Measurements from ENCODE around the gene RPS2.

The RPS2 gene

DNA sequence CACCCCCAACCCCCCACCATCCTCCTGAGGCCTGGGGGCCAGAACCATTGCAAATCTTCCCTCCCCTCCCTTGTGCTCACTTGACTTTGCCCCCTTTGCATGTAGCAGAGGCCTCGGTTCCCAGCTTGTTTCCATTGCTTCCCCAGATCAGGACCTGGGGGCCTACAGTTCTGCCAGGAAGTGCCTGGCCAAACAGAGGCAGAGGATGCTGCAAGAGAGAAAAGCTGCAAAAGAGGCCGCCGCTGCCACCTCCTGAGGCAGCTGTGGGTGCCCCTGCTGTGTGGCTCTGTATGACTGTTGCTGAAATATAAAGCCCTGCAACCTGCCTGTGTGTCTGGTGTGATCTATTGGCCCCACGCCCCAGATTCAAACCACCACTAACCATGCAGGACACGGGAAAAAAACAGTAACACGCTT lies 3.0 kb downstream of the RPS2 start:
- H3K4me2 ChIP-seq (ENCODE audit: low read depth, low read length, poor library complexity, severe bottlenecking), result no peak overlapping the region
- no peak overlapping the region for H2AFZ ChIP-seq (ENCODE audit: low read length)
- H3K79me2 ChIP-seq (ENCODE audit: insufficient read depth, low read length), result peaks cover 54% of the 10 kb centered on the region
- peaks cover 6% of the 10 kb centered on the region for H3K4me1 ChIP-seq (ENCODE audit: insufficient read depth, low read length, poor library complexity, severe bottlenecking)
- H3K9me3 ChIP-seq (ENCODE audit: insufficient read depth, low read depth, low read length), result no peaks in the 10 kb centered on the region
- H3K36me3 ChIP-seq (ENCODE audit: insufficient read depth, low read length), result peaks cover 16% of the 10 kb centered on the region; the same call in 1 of the 2 replicates
- no peak overlapping the region for H3K9ac ChIP-seq (ENCODE audit: low read depth, low read length, poor library complexity, severe bottlenecking)
- H3K4me3 ChIP-seq (ENCODE audit: low read length, poor library complexity, severe bottlenecking), result no peak overlapping the region
- H3F3A ChIP-seq (ENCODE audit: low read depth), result peaks cover 9% of the 10 kb centered on the region; the same call in 1 of the 2 replicates
- TF ChIP-seq, protein P1, sequence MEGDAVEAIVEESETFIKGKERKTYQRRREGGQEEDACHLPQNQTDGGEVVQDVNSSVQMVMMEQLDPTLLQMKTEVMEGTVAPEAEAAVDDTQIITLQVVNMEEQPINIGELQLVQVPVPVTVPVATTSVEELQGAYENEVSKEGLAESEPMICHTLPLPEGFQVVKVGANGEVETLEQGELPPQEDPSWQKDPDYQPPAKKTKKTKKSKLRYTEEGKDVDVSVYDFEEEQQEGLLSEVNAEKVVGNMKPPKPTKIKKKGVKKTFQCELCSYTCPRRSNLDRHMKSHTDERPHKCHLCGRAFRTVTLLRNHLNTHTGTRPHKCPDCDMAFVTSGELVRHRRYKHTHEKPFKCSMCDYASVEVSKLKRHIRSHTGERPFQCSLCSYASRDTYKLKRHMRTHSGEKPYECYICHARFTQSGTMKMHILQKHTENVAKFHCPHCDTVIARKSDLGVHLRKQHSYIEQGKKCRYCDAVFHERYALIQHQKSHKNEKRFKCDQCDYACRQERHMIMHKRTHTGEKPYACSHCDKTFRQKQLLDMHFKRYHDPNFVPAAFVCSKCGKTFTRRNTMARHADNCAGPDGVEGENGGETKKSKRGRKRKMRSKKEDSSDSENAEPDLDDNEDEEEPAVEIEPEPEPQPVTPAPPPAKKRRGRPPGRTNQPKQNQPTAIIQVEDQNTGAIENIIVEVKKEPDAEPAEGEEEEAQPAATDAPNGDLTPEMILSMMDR (conservative IDR thresholded peaks at IDR 0.05; ENCODE audit: low read length), result no peak
- no peak for TF ChIP-seq EZH2phosphoT487 (IDR thresholded peaks at IDR 0.05; ENCODE audit: borderline replicate concordance)
- peaks cover 28% of the 10 kb centered on the region for H4K20me1 ChIP-seq (ENCODE audit: insufficient read depth, low read length, poor library complexity, severe bottlenecking)
- H3K9me2 ChIP-seq (replicated peaks; ENCODE audit: low read depth, low read length), result no peaks in the 10 kb centered on the region
- H3K27me3 ChIP-seq (ENCODE audit: insufficient read depth, low read length, poor library complexity, severe bottlenecking), result peaks cover 9% of the 10 kb centered on the region

DNA sequence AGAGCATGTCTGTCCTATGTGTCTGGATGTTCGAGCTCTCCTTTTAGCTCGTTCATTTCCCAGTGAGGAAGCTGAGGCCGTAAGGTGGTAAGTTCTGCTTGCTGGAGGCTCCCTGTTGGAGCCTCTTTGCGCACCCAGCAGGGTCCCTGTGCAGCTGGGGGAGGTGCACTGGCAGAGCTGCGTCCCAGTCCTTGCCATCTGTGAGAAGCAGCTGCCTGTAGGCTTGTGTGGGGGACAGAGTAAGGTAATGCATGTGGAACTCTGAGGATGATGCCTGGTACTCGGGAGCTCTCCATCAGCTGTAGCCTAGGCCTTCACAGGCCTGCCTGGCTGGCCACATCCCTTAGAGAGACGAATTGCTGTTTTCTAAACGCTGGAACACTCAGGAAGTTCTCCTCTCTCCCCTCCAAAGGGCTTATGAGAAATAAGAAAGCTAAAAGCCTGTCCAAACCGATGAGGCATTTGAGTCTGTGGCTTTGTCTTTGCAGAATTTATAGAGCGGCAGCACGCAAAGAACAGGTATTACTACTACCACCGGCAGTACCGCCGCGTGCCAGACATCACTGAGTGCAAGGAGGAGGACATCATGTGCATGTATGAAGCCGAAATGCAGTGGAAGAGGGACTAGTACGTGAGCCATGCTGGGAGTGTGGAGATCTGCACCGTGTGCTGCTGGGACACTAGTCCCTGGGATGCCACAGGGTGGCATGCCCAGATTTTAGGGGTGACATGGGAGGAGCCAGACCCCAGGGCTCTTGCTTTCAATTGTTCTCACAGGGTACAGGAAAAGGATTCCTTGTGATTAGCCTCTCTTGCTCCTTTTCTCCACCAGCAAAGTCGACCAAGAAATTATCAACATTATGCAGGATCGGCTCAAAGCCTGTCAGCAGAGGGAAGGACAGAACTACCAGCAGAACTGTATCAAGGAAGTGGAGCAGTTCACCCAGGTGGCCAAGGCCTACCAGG lies 3.7 kb downstream of the RPS2 start:
- Histone ChIP-seq H3K4me2 (ENCODE audit: low read depth, low read length, poor library complexity, severe bottlenecking) (peak overlapping the region; percentile 70), H4K20me1 (ENCODE audit: insufficient read depth, low read length, poor library complexity, severe bottlenecking) (peaks cover 28% of the 10 kb centered on the region), H3K9me3 (ENCODE audit: insufficient read depth, low read depth, low read length) (no peaks in the 10 kb centered on the region), H3K9ac (ENCODE audit: low read depth, low read length, poor library complexity, severe bottlenecking) (peak overlapping the region; percentile 85), H3K9me2 (replicated peaks; ENCODE audit: low read depth, low read length) (no peaks in the 10 kb centered on the region), H3F3A (ENCODE audit: low read depth) (peaks cover 9% of the 10 kb centered on the region; the same call in 1 of the 2 replicates), H3K79me2 (ENCODE audit: insufficient read depth, low read length) (peaks cover 52% of the 10 kb centered on the region), H3K4me3 (ENCODE audit: low read length, poor library complexity, severe bottlenecking) (peak overlapping the region; percentile 84), H2AFZ (ENCODE audit: low read length) (no peak overlapping the region), H3K4me1 (ENCODE audit: insufficient read depth, low read length, poor library complexity, severe bottlenecking) (peaks cover 6% of the 10 kb centered on the region), H3K27me3 (ENCODE audit: insufficient read depth, low read length, poor library complexity, severe bottlenecking) (peaks cover 9% of the 10 kb centered on the region), H3K36me3 (ENCODE audit: insufficient read depth, low read length) (peaks cover 16% of the 10 kb centered on the region; the same call in 1 of the 2 replicates)
- TF ChIP-seq EZH2phosphoT487 (IDR thresholded peaks at IDR 0.05; ENCODE audit: borderline replicate concordance), result no peak
- TF ChIP-seq, protein P1 (conservative IDR thresholded peaks at IDR 0.05; ENCODE audit: low read length), result no peak

DNA sequence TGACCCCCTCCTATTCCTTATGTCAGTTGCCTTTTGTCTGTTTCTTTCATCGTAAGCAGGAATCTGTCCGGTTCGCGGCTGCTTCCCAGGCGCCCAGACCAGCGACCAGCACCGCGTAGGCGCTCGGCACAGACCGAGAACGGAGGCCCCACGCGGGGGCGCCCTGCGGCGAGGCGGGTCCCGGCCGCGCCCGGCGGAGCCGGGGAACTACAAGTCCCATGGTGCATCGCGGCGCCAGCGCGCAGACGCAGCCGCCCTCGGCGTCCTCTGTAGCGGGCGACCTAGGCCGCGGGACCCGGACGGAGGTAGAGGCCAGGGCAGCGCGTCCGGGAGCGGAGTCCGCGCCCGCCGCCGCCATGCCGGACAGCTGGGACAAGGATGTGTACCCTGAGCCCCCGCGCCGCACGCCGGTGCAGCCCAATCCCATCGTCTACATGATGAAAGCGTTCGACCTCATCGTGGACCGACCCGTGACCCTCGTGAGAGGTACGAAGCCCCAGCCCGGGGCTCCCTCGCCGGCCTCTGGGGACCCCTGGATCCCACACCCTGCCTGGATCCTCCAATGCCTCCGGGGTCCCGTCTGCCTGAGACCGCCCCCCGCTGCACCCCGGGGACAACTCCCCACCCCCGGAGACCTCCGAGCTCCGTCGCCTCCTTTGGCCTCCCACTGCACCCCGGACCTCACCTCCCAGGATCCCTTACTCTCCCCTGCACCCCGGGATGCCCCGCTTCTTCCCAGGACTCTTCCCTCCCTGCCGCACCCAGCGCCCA lies 5.2 kb downstream of the RPS2 start, which contains the start of gene NDUFB10:
Gene NDUFB10, plus strand, starts transcription at position 270 of the 771 bp plus-strand sequence. Its CDS starts 87 bp downstream, at position 357.
- H4K20me1 ChIP-seq (ENCODE audit: insufficient read depth, low read length, poor library complexity, severe bottlenecking), result peaks cover 28% of the 10 kb centered on the region
- peak within 1 kb of the TSS; percentile 92 for H2AFZ ChIP-seq (ENCODE audit: low read length)
- H3F3A ChIP-seq (ENCODE audit: low read depth), result peaks cover 9% of the 10 kb centered on the region; the same call in 1 of the 2 replicates
- peak within 1 kb of the TSS; percentile 70 for H3K4me2 ChIP-seq (ENCODE audit: low read depth, low read length, poor library complexity, severe bottlenecking)
- peak within 1 kb of the TSS; percentile 84 for H3K4me3 ChIP-seq (ENCODE audit: low read length, poor library complexity, severe bottlenecking)
- H3K79me2 ChIP-seq (ENCODE audit: insufficient read depth, low read length), result peaks cover 40% of the 10 kb centered on the region
- no peaks in the 10 kb centered on the region for H3K9me3 ChIP-seq (ENCODE audit: insufficient read depth, low read depth, low read length)
- peaks cover 6% of the 10 kb centered on the region for H3K4me1 ChIP-seq (ENCODE audit: insufficient read depth, low read length, poor library complexity, severe bottlenecking)
- H3K36me3 ChIP-seq (ENCODE audit: insufficient read depth, low read length), result peaks cover 16% of the 10 kb centered on the region; the same call in 1 of the 2 replicates
- TF ChIP-seq, protein P1 (conservative IDR thresholded peaks at IDR 0.05; ENCODE audit: low read length), result peak; percentile 56
- TF ChIP-seq EZH2phosphoT487 (IDR thresholded peaks at IDR 0.05; ENCODE audit: borderline replicate concordance), result no peak
- peak within 1 kb of the TSS; percentile 85 for H3K9ac ChIP-seq (ENCODE audit: low read depth, low read length, poor library complexity, severe bottlenecking)
- no peaks in the 10 kb centered on the region for H3K9me2 ChIP-seq (replicated peaks; ENCODE audit: low read depth, low read length)
- peaks cover 6% of the 10 kb centered on the region for H3K27me3 ChIP-seq (ENCODE audit: insufficient read depth, low read length, poor library complexity, severe bottlenecking)
